ENCODE data around the gene DENND5B.

DENND5B gene

DNA sequence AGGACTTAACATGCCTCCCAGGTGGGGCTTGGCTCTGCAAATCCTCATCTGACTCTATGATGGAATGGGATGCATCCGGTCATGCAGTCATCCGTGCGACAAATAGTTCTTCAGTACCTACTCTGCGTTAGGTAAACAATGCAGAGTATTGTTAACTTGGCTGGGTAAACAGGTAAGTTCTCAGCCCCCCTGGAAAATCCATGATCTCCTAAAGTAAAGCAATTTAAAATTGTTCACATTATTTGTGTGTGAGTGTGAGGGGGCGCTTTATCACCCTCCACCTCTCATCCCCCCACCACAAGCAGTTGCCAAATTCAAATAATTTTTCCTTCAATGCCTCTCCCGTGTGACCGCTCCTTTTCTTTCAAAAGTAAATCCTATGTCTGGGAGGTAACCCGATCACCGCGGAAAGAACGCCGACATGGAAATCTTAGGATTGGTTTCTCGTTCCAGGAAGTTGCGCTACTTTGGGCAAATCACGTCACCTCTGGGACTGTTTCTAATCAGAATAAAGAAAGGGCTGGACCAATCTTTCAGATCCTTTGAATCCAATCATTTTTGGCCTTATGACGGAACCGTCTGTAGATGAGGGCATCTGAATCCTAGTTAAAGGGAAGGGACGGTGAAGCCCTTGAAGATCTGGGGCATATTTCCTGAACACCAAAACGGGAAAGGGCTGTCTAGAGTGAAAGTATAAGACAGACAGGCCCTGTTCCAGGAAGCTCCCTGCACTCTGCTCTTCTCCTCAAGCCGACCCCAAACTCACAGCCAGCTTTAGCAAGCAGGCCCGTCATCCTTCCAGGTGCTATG is 221.0 kb downstream of the DENND5B start:
- DNase-seq: no peak

DNA sequence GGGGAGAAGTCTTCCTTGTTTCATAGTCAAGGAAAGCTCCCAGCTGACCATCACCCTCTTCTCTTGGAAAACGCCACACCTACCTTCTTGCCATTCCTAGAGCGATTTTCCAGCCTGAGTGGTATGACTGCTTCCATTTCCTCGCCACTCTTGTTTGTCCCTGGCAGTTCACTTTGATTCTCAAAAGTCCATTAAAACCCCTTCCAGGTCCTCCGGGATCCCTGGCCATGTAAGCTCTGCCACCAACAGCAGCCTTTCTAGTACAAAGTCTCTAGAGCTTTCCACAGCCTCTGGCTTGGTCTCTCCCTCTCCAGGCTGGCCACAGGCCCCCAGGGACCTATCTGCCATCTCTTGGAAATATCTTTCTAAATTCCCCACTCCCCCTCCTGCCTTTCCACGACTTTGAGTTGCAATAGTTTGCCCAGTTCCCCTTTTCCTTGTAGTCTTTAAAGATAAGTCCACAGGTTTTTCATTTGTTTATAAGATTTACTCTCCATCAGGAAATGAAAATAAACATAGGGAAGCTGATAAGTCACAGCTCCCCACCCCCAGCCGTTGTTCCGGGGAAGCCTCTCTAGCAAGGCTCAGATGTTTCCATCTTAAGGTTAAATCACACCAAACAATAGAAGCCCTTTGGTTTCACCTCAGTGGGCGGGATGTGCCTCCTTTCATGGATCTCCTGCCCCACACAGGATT is 222.1 kb downstream of the DENND5B start:
- DNase-seq: no peak

DNA sequence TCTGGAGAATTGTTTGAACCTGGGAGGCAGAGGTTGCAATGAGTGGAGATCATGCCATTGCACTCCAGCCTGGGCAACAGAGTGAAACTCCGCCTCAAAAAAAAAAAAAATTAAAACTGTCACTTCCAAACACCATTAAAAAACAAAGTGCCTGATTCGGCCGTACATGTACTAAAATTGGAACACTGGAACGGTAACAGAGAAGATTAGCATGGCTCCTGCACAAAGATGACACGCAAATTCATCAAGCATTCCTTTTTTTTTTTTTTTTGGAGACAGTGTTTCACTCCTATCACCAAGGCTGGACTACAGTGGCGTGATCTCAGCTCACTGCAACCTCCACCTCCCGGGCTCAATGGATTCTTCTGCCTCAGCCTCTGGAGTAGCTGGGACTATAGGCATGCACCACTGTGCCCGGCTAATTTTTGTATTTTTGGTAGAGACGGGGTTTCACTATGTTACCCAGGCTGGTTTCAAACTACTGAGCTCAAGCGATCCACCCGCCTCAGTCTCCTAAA is 224.8 kb downstream of the DENND5B start:
- no peak for DNase-seq

DNA sequence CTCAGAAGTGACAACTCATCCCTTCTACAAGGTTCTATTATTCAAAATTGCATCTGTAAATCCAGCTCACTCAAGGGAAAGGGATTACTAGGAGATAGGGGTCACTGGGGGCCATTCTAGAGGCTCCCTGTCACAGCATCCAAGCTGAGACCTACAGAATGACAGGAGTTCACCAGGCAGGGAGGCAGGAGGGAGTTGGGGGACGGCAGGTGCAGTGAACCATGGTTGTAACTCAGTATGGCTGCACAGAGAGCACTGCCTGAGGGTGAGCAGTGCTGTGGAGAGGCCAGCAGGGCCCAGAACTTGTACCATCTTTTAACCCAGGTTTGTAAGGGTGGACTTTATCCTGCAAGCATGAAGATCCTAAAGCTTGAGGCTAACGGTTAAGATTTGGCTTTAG is 227.1 kb downstream of the DENND5B start:
- DNase-seq: no peak

DNA sequence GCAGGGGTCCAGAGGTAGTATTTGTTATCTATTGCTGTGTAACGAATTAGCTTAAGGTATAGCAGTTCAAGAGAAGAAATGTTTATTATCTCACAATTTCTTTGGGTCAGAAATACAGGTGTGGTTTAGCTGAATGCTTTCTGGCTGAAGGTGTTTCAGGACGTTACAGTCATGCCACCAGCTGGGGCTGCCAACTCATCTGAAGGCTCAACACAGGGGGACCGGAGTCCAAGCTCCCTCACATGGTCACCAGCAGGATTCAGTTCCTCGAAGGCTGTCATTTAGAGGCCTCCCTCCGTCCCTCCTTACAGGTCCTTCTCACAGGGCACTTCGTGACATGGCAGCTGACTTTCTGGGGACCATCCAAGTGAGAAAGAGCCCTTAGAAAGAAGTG is 227.5 kb downstream of the DENND5B start:
- DNase-seq: no peak

DNA sequence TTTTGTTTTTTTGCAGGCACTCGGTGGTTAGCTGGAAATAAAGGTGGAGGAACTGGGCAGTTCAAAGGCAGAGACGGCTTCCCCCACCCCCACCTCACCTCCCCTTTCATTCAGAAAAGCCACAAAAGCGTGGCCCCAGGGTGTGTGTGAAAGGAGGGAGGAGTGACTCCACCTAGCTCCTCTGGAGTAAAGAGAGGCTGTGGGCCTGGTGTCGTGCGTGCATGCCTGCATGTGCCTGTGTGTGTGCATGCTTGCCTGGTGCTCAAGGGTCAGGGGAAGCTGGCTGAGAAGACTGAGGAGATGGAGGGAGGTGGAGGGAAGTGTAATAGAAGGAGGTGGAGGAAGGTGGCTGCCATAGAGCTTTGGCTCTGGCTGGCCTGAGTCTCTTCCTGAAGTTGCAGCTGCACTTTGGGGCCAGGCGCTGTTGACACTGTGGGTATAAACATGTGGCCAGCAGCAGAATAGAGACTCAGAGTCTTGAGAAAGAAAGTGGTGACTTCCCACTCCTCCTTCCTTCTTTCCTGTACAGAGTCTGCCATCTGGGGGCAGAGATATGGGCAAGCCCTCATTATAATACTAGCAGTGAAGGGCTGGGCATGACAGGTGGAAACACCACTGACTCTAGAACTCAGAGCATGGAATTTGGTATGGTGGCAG is 228.0 kb downstream of the DENND5B start:
- DNase-seq: peak; percentile 55

DNA sequence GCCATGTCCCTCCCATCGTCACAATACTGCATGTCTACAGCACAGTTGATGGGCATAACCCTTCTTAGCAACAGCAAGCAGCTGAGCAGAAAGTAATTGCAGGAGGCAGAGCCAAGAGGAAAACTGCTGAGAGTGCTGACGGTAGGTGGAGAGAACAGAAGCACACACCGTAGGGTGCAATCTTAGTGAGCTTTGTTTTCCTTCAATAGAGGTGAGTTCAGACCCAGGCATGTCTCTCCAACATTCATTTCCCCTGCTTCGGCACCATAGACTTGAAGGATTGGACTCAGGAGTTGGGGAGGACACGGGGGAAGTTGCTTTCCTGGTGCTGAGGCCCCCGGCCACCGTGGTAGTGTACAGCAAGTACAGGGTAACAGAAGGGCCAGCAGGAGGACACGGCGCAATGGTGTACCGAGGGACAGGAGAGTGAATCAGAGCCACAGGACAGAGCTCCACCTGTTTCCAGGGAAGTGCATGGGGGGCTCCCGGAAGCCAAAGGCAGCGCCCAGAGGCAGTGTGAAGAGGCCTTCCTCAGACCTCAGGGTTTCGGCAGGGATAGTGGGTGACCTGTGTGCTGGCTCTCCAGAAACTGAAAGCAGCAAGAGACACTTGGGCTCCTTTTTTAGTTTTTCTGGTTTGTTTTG is 228.7 kb downstream of the DENND5B start:
- DNase-seq: peak; percentile 15

DNA sequence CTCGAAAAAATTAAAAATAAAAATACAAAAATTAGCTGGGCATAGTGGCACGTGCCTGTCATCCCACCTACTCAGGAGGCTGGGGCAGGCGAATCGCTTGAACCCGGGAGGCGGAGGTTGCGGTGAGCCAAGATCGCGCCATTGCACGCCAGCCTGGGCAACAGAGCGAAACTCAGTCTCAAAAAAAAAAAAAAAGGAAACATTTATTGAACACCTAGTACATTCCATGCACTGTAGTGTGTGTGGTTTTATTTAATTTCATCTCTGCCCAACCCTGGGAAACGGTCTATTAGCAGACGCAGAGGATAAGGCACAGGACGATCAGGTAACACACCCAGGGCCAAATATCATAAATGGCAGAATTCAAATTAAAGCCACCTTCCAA is 229.2 kb downstream of the DENND5B start:
- no peak for DNase-seq

DNA sequence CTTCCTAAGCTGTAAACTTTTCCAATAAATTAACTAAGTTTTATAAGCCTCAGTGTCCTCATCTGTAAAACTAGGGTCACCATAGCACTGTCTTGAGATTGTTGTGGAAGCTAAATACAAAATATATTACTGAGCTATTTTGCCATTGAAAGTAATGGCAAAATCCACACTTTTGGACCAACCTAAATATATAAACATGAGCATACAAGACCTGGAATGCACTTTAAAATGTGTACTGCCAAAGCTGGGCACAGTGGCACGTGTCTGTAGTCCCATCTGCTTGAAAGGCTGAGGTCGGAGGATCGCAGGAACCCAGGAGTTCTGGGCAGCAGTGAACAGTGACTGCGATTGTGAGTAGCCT is 235.2 kb downstream of the DENND5B start:
- no peak for DNase-seq

DNA sequence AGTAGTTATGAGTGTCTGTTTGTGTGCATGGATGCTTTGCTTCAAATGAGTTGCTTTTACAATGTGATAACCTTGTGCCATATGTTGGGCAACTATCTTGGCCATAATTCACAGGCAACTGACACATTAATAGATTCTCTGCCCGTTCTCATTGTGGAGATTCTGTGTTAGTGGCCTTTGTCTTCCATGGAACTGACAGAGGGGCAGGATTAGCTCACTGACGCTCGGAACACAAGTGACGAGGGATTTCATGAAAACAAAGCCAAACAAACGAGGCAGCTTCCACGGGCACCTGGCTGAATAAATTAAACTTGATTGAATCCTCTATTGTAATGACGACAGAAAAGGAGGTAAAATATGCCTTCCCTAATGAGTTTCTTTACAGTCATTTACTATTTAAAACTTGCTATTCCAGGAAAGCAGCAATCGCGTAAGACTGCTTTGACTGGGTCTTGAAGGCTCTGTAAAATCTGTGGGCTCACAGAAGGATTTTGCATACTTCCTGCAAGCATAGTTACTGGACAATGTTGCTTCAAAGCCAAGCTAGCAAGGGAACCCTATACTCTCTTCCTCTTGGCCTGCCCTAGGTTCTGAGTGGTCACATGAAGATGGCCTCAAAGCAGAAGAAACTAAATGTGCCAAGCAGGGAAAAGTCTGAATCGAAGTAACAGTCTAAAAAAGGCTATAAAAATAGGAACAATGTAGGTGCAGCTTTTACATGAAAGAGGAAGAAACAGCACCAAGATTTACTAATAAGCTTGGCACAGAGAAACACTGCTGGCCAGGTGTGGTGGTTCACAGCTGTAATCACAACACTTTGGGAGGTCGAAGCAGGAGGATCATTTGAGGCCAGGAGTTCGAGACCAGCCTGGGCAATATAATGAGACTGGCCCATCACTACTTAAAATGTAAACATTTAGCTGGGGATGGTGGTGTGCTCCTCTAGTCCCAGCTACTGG is 236.9 kb downstream of the DENND5B start:
- no peak for DNase-seq

DNA sequence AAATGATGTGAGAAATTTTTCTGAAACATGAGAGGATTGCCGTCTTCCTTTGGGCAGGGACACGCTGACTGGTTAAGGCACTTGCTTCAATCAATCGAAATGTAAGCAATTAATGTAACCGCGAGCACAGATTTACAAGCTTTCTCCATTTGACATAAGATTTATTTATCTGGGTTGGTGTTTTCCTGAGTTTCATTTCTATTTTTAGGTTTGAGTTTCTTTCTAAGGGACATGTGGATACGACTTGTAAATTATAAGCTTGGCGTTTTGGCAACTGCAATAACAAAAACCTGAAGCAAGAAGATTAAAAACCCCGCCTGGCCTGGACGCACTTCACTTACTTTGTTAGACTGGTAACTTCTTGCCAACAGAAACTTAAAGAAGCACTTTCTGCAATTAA is 244.7 kb downstream of the DENND5B start:
- DNase-seq: no peak

DNA sequence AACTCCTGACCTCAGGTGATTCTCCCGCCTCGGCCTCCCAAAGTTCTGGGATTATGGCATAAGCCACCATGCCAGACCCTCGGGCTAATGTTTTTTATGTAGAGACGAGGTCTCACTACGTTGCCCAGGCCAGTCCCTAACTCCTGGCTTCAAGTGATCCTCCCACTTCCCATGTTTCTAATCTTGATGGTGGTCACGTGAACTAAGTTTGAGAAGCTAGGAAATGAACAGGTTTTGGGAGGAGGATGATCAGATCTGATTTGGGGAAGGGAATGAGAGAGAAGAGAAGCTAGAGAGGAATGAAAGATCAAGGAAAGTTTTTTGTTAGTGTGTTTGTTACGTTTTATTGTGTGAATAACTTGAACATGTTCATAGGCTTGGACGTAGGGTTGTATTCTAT is 247.8 kb downstream of the DENND5B start:
- DNase-seq: no peak

DNA sequence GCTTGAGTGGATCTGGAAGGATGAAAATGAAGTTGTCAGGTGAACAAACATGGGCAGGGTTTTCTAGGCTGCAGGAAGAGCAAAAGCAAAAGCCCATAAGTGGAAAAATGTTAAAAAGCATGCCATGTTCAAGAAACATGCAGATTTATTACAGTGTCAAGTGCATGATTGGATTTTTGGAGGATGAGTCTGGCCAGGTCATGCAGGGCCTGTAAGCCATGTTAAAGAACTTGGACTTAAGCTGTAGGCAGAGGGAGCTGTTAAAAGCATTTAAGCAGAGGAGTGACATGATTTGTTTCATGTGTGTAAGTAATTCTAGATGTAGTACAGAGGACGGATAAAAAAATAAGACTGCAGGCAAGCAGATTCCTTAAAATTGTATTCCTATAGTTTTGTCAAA is 248.7 kb downstream of the DENND5B start:
- DNase-seq: no peak

DNA sequence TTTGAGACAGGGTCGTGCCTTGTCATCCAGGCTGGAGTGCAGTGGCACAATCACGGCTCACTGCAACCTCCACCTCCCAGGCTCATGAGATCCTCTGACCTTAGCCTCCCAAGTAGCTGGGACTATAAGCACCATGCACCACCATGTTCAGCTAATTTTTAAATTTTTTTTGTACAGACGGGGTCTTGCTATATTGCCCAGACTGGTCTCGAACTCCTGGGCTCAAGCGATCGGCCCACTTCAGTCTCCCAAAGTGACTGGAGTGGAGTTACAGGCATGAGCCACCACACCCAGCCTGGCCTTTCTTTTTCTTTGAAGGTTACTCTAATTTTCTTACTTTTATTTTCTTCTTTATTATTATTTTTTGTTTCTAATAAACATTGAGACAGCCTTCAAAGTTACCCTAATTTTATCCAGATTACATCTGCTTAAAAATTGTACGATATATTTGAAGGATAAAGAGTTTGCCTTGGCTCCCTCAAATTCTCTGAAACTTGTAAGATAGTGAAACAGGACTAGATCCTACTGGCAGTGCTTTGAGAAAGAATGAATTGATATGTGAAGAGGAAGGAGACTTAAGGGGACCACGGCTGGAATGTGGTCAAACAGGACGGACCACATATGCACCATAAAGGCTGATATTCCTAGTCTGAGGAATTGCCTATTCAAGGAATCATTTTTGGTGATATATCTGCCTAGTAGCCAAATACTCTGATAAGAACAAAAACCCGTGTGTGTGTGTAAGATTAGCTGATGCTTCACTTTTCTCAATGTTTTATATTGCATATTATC is 250.9 kb downstream of the DENND5B start:
- no peak for DNase-seq

DNA sequence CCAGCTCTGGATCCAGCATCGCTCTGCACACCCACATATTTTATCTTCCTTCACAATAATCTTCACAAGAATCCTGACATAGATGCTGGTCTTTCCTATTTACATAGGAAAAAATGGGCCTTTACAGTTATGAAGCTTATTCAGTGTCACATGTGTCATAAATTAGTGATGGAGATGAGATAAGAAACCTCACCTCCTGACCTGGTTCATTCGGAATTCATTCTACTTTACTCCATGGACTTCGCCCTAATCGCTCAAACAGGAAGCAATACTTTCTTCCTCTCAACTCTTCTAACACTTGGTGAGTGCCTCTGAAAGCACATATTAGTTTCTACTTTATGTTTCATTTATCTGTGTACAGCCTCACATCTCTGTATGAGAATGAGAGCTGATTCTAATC is 253.0 kb downstream of the DENND5B start:
- no peak for DNase-seq

Data from activated CD4-positive, alpha-beta T cell treated with anti-CD3 and anti-CD28 coated beads for 48 hours (primary cell).